NCI-H2107 (cell line): ENCODE data around the gene PMVK.
"Not testable (repeated sequence)": the region's sequence is repeated elsewhere in the genome, so short reads cannot be mapped to it uniquely, and the experiment has no call there.

Experiments
- DNase-seq: peaks from one replicate; lab custom pipeline; 2025; lab: John Stamatoyannopoulos, UW

PMVK gene

DNA sequence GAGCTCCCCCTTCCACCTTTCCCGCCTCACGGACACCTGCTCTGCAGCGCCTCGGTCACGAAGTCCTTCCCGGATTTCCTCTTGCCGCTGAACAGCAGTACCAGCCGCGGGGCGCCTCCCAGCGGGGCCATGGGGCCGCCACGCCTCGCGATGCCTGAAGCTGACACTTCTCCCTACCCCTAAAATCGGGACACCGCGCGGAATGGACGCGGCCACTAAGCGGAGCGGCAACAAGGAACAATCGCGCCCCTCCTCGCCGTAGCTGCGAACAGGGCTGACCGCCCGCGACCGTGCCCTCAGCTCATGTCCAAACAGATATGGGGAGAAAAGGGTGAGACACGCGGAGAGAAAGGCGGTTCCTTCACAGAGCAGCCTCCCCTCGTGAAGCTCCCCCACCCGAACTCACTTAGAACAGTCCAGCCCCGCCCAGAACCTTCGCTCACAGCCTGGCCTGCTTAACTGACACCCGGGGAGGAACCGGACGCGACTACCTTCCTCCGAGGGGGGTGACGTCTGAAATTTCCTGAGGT lies at the start of gene PMVK:
Gene PMVK (minus strand): TSS at position 165 of the 530 bp plus-strand sequence. CDS start 34 bp downstream, at position 131.
- peak; percentile 95 for DNase-seq

DNA sequence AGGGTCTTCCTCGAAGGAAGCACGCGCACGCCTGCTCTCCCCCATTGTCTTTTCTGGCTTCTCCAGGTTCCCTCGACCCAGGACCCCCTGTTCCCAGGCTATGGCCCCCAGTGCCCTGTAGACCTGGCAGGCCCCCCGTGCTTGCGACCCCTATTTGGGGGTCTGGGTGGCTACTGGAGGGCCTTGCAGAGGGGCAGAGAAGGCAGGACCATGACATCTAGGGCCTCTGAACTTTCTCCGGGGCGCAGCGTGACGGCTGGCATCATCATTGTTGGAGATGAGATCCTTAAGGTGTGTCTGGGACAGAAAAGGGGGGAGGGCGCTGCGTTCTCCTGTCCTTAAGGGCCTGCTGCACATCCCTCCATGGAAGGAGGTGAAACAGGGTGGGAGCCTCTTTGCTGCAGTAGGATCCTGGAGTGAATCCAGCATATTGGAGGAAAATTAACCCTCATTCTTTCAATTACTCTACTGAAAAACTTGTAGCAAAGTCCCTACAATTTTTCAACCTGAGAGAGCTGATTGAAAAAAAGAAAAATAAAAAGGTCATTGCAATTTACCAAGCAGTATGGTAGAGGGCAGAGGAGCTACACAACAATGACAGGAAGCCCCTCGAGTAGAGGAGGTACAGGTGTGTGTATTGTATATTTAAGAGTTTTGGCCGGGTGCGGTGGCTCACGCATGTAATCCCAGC lies 47.4 kb upstream of the PMVK start:
- DNase-seq, result no peak

GRCh38 chr1:154982897-154983648 lies 46.6 kb upstream of the PMVK start, which contains the start of gene FLAD1:
FLAD1 (plus strand) TSS chr1:154983344; CDS start chr1:154983695, 351 bp downstream.
- DNase-seq, result peak; percentile 99

DNA sequence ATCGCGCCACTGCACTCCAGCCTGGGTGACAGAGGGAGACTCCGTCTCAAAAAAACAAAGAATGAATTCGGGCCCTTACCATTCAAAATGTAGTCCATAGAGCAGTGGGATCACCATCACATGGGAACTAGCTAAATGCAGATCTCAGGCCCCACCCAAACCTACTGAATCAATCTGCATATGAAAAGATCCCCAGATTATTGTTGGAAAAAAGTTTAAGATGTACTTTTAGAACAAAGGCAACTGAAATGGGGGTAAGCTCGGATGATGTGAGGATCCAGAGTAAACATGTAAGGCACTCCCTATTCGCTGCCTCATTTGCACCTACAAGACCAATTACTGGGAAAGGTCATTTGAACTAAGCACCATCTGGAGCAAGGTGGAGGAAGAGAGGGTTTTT lies 45.8 kb upstream of the PMVK start:
- DNase-seq, result no peak

- no peak for DNase-seq
Measured at GRCh38 chr1:154978360-154978759, 41.8 kb upstream of the PMVK start.

DNA sequence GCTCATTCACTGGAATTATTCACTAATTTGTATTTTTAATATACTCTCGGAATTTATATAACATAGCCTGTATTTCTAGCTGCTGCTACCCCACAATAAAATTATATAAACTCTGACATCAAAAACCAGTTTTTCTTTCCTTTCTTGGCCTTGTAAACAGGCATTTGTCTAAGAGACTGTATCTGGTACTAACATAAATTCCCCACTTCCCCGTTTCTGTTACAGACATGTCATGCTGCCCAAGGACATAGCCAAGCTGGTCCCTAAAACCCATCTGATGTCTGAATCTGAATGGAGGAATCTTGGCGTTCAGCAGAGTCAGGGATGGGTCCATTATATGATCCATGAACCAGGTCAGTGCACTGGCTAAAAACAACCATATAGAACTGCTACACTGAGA lies 41.2 kb upstream of the PMVK start:
- not testable (repeated sequence) for DNase-seq

DNA sequence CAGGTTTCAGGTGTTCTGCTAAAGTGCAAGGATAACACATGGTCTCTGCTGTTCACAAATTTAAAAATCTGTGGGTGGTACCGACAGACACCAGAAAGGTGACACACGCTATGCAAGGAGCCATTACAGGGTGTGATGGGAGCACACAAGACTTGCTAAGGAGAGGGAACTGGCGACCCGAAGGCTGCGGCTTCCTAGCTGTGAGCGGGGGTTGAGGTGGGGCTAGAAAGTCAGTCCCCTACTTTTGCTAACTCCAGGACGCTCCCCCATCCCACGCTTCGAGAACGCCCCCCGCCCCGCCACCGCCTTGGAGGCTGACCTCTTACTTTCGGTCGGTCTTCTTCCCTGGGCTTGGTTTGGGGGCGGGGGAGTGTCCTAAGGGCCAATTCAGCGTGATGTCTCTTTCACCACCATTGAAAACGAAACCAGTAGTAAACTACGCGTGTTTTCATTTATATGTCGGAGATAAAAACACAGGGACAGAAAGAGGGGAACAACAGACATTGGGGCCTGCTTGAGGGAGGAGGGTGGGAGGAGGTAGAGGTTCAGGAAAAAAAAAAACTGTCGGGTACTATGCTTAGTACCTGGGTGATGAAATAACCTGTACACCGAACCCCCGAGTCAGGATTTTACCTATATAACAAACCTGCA lies 39.0 kb upstream of the PMVK start:
- no peak for DNase-seq

DNA sequence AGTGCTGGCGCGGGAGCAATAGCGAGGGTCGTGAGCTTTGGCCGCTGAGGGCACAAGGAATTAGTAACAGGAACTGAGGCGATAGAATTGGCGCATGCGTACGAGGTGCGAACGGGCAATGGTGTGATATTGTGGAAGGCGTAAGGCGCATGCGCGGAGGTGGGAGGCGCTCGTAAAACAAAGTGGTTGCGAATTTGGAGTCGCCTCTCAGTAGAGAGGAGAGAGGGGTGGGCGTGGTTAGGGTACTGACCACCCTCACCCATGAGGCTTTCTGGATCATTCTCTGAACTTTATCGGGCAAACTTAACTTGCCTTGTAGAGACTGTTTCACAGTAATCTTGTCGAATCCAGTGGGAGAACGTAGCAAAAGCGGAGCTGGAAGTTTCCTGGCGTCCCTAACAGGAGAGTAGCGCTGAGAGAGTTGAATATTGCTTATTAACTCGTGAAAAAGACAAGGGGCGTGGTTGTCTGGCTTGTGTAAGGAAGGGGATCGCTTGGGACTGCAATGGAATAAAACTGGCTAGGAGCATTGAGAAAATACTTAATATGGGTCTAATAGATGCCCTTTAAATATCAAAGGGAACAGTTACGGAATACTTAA lies 38.4 kb upstream of the PMVK start:
- peak; percentile 96 for DNase-seq

- peak; percentile 99 for DNase-seq
Measured at GRCh38 chr1:154974102-154974807, 37.7 kb upstream of the PMVK start, which contains the start of gene CKS1B. CKS1B (plus strand) TSS chr1:154974681; CDS start chr1:154974746, 65 bp downstream.

GRCh38 chr1:154973344-154974101 lies 37.0 kb upstream of the PMVK start:
- peak; percentile 80 for DNase-seq

DNA sequence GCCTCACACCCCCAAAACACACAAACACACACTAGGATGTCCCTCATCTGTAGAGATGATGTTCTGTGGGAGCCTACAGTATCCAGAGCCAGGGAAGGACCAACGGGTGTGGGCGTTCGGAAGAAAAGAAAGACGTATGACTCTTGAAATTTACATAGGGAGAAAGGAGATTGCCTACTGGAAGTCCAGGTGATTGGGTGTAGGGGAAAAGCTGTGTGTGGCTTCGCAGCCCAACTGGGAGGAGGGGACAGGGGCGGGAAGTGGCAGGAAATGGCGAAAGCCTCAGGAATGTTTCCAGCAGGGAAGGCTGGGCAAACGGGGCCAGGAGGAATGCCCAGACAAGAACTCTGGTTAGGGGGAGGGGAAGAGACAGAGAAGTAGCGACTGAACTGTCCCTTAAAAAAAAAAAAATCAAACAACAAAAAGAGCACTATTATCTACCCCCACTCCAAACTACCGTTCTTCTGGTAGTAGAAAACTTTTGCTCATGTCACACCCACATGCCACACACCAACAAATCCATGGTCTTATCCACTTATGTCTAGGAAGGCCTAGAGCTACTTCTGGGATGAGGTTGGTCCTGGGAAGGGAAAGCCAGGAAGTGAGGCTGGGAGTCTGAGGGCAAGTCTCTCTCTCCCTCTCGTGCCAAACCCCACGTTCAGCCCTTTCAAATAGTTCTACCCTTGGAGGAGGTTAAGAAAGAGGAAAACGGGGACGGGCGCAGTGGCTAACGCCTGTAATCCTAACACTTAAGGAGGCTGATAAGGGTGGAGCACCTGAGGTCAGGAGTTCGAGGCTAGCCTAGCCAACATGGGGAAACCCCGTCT lies 36.2 kb upstream of the PMVK start:
- no peak for DNase-seq

DNA sequence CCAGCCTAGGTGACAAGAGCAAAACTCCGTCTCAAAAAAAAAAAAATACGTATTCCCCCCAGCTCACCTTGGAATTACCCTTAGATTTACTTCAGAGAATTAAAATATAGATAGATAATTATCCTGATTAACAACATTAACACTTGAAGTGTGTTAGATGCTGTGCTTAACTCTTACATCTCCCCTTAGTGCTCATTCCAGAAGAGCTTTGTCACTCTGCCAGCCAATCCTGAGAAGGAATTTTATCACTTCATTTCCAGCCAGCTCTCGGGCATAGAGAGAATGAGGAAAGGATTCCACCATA lies 35.6 kb upstream of the PMVK start:
- DNase-seq, result no peak

DNA sequence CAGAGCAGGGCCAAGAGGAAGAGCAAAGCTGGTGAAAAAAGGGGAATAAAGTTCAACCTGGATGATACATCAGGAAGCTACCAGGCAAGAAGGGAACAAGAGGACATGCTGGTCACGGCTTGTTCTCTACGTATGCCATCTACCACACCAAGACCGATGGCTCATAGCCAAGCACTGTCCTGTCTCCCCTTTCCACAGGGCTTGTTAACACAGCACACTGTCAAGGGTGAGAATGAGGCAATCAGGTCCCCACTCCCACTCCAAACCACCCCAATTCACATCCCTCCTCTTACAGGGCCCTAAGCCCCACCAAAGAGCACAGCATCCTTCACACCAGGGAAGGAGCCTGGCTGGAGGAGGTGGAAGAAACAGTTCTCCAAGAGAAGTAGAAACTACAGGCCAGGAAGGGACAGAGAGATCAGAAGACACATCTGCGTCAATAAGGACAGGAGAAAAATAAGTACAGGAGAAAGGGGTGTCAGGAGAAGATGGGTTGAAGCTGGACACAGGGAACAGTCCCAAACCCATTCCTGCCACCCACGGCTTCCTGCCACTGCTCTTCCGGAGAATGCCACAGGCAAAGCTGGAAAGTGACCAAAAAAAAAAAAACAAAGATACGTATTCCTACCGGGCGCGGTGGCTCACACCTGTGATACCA lies 35.0 kb upstream of the PMVK start:
- no peak for DNase-seq

DNA sequence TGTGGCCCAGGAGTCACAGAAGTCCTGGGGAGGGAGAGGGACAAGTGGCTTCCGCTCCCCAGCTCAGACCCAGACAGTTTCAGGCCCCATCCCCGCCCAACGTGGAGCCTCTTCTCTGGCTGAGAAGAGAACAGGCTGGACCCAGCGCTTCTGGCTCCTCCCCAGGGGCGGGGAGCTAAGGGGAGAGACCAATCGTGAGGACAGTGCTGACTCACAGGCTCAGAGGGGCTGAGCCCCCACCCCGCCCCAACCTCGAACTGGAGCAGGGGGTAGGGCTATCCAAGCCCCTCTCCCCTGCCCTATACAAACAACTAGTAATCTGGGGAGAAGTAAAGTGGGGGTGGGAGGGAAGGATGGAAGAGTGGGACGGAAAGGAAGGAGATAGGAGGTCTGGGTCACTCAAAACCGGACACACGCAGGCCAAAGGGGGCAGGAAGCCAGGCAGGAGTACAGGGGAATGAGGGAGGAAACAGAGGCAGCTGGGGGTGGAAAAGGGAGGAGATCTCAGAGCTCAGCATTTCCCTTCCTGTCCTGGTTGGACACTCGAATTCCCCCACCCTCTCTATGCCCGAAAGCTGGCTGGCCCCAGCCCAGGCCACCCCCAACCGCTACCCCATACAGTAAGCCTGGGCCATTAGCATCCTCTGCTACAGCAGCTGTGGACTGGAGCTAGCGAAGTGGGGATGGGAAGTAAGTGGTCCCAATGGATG lies 34.3 kb upstream of the PMVK start, which contains the start of gene SHC1:
Gene SHC1 (minus strand): TSS at position 117 of the 710 bp plus-strand sequence. CDS start 221 bp downstream, outside the sequence.
- DNase-seq, result no peak

- no peak for DNase-seq
Measured at GRCh38 chr1:154969860-154970452, 33.4 kb upstream of the PMVK start.

GRCh38 chr1:154969246-154969645 lies 32.7 kb upstream of the PMVK start:
- DNase-seq, result no peak

GRCh38 chr1:154968731-154969130 lies 32.2 kb upstream of the PMVK start:
- no peak for DNase-seq

- no peak for DNase-seq
Measured at GRCh38 chr1:154967331-154967950, 30.9 kb upstream of the PMVK start.
